PC-3 (cell line): ENCODE data around the gene NDUFAF8. TPM values are rescaled to one million over a fixed set of nuclear protein-coding genes. Genes with fewer than 3 reads are reported as not detected.

Experiments
- ATAC-seq: fragments of 200-7000 bp; cut with Tn5 transposase; 2 replicates; pipeline ENCODE4 v1.9.1; 2020; ENCODE audit warnings: mild to moderate bottlenecking, moderate library complexity
- Bru-seq: library from RNA; stranded (reverse); fragments of 400-500 nt; gene quantifications from one replicate; lab custom pipeline; 2021; lab: Mats Ljungman, UMichigan
- BruChase-seq, 2 experiments: library from RNA; stranded (reverse); fragments of 400-500 nt; gene quantifications; one replicate each; lab custom pipeline; 2021; lab: Mats Ljungman, UMichigan
- BruUV-seq: library from RNA; stranded (reverse); fragments of 400-500 nt; replicated peaks from 2 replicates; lab custom pipeline; 2021; lab: Mats Ljungman, UMichigan
- CTCF ChIA-PET: fragments of 300-600 bp; sonication (Branson Sonifier 250); formaldehyde crosslinking; loops from one replicate; lab custom pipeline; 2022; ENCODE audit warnings: antibody characterized with exemption; lab: Charles Lee
- POLR2A ChIA-PET: fragments of 300-600 bp; sonication (Branson Sonifier 250); formaldehyde crosslinking; loops from one replicate; lab custom pipeline; 2022; ENCODE audit warnings: antibody characterized with exemption; ENCODE audit not compliant: unreplicated experiment; lab: Charles Lee
- DNase-seq: peaks from one replicate; pipeline ENCODE4 v3.0.0-alpha.2; 2015
- H2AFZ ChIP-seq: fragments of 300-600 bp; sonication (generic); 2 replicates; pipeline ENCODE4 v1.6.0; 2016; ENCODE audit warnings: antibody characterized with exemption, low read length
- H3F3A ChIP-seq: fragments of 300-600 bp; sonication (generic); one replicate; pipeline ENCODE4 v1.6.0; 2017; ENCODE audit warnings: antibody characterized with exemption, low read length, control low read depth, mild to moderate bottlenecking; ENCODE audit not compliant: unreplicated experiment
- H3K27ac ChIP-seq: fragments of 300-600 bp; sonication (generic); 2 replicates; pipeline ENCODE4 v1.5.1; 2016; ENCODE audit warnings: mild to moderate bottlenecking, low read length
- H3K27me3 ChIP-seq: fragments of 300-600 bp; sonication (generic); 2 replicates; pipeline ENCODE4 v1.6.1; 2016; ENCODE audit warnings: low read length, mixed read lengths
- H3K36me3 ChIP-seq: fragments of 300-600 bp; sonication (generic); 2 replicates; pipeline ENCODE4 v1.6.1; 2016; ENCODE audit warnings: low read depth, mixed run types, low read length, mixed read lengths
- H3K4me1 ChIP-seq: fragments of 300-600 bp; sonication (generic); 2 replicates; pipeline ENCODE4 v1.5.1; 2016; ENCODE audit warnings: low read length; ENCODE audit not compliant: insufficient read depth
- H3K4me2 ChIP-seq: fragments of 300-600 bp; sonication (generic); 2 replicates; pipeline ENCODE4 v1.6.0; 2016; ENCODE audit warnings: low read length
- H3K4me3 ChIP-seq: fragments of 300-600 bp; sonication (generic); 2 replicates; pipeline ENCODE4 v1.5.1; 2016; ENCODE audit warnings: mild to moderate bottlenecking, low read length, mixed read lengths
- H3K79me2 ChIP-seq: fragments of 300-600 bp; sonication (generic); 2 replicates; pipeline ENCODE4 v1.6.1; 2017; ENCODE audit warnings: low read length, mixed read lengths
- H3K9ac ChIP-seq: fragments of 300-600 bp; sonication (generic); 2 replicates; pipeline ENCODE4 v1.6.0; 2016; ENCODE audit warnings: mild to moderate bottlenecking, low read length
- H3K9me2 ChIP-seq: fragments of 300-600 bp; sonication (generic); replicated peaks from 2 replicates; pipeline ENCODE4 v1.6.1; 2016; ENCODE audit warnings: mixed run types, low read length, mixed read lengths
- H3K9me3 ChIP-seq: fragments of 300-600 bp; sonication (generic); 2 replicates; pipeline ENCODE4 v1.6.1; 2016; ENCODE audit warnings: low read length, mixed read lengths
- H4K20me1 ChIP-seq: fragments of 300-600 bp; sonication (generic); 2 replicates; pipeline ENCODE4 v1.6.1; 2016; ENCODE audit warnings: low read length, mixed read lengths
- CTCF ChIP-seq: fragments of 300-600 bp; sonication (generic); conservative IDR thresholded peaks from 2 replicates; pipeline ENCODE4 v1.5.1; 2017; ENCODE audit warnings: antibody characterized with exemption, low read depth, mild to moderate bottlenecking, low read length
- EZH2 ChIP-seq: fragments of 300-600 bp; sonication (generic); IDR thresholded peaks from one replicate; pipeline ENCODE4 v1.6.1; 2017; ENCODE audit warnings: antibody characterized with exemption, mild to moderate bottlenecking, low read length; ENCODE audit not compliant: unreplicated experiment
- EZH2phosphoT487 ChIP-seq: fragments of 300-600 bp; sonication (generic); IDR thresholded peaks from 2 replicates; pipeline ENCODE4 v1.6.1; 2018; ENCODE audit warnings: mild to moderate bottlenecking, antibody characterized with exemption, low read length, borderline replicate concordance
- intact Hi-C: fragments of 100-400 bp; cut with micrococcal nuclease; formaldehyde crosslinking; loops from 2 replicates; pipeline ENCODE4 v1.9.0; 2023
- long read RNA-seq: library from polyadenylated mRNA; unstranded; transcript quantifications from one replicate; pipeline ENCODE4 v2.0.0, GENCODE V29; 2021; ENCODE audit not compliant: unreplicated experiment
- total RNA-seq: library from RNA; depleted of rRNA; stranded (reverse); fragments of >200 nt; gene quantifications from 2 replicates; pipeline ENCODE4 v1.2.3, GENCODE V29; 2014; rRNA removed

NDUFAF8 gene, protein sequence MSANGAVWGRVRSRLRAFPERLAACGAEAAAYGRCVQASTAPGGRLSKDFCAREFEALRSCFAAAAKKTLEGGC
- total RNA-seq (125 and 160 TPM in 2 replicates), Bru-seq, nascent RNA (percentile 80 among the genes with signal in this experiment), BruChase-seq, experiment 1, labeled RNA remaining after a 6-hour chase (percentile 76 among the genes with signal in this experiment), BruChase-seq, experiment 2, labeled RNA remaining after a 2-hour chase (percentile 82 among the genes with signal in this experiment)
- long read RNA-seq, transcript NDUFAF8-201 (3 exons, 615 nt): major isoform, 23 of 40 reads
- long read RNA-seq, partial matches to known transcripts: 12 of 40 reads
- long read RNA-seq, other reads (novel, unspliced or antisense): 3 of 40 reads

DNA sequence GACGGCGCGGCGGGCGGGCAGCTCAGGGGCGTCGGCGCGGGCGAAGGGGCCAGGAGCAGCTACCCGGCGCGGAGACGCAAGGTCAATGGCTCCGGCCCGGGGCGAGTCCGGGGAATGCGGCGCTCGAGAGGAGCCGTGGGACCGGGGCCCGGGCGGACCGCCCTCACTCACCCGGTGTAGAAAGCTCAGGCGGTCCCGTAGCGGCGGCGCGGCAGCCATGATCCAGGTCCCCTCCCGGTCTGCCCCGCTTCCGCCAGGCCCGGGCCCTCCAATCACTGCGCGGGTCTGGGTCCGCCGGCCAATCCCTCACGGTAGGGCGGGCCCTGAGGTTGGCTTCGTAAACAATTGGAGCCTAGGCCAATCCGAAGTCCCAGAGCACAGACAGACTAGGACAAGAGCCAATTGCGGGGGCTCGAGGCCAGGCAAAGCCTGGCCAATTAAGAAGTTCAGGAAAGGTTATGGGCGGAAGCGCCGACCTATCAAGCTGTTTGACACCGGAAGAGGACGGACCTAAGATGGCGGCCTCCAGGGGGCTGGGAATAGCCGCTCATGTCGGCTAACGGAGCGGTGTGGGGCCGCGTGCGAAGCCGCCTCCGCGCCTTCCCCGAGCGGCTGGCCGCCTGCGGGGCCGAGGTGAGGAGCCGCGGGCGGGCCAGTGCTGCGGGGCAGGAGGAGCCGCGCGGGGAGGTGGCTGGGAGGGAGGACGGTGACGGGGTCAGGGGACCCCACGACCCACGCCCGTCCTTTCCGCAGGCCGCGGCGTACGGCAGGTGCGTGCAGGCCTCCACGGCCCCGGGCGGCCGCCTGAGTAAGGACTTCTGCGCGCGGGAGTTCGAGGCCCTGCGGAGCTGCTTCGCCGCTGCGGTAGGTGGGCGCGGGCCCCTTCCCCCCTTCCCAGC is at the start of gene NDUFAF8, which contains the start of gene TEPSIN:
Gene NDUFAF8, plus strand, starts transcription at position 504 of the 899 bp plus-strand sequence. Its CDS starts 46 bp downstream, at position 550.
Gene TEPSIN, minus strand, starts transcription at position 241 of the 899 bp plus-strand sequence. Its CDS starts 22 bp downstream, at position 219.
- Histone ChIP-seq H3K9ac (peak within 1 kb of the TSS; percentile 89), H3K36me3 (no peaks in the 10 kb centered on the region; the same call in 1 of the 2 replicates), H3F3A (no peaks in the 10 kb centered on the region), H3K79me2 (peaks cover 45% of the 10 kb centered on the region), H3K27me3 (no peaks in the 10 kb centered on the region), H3K27ac (peak within 1 kb of the TSS; percentile 19), H3K4me1 (peaks cover 18% of the 10 kb centered on the region; the same call in 1 of the 2 replicates), H3K9me3 (no peaks in the 10 kb centered on the region), H3K9me2 (no peaks in the 10 kb centered on the region), H2AFZ (peak within 1 kb of the TSS; percentile 79), H3K4me2 (peak within 1 kb of the TSS; percentile 97), H3K4me3 (peak within 1 kb of the TSS; percentile 77), H4K20me1 (no peaks in the 10 kb centered on the region)
- ChIA-PET CTCF (interaction anchor here (0.8 to 1.0 kb wide), 2 partner anchors 16 to 245 kb away, joined by 3 read pairs; partner anchors contain the start of gene CEP131), POLR2A (interaction anchor here (0.5 to 1.0 kb wide), 4 partner anchors 16 to 183 kb away, joined by 3 to 4 read pairs (median 3); partner anchors contain the start of gene SLC38A10)
- BruUV-seq: no TSS peak
- ATAC-seq (peak; percentile 96), DNase-seq (peak; percentile 99)
- TF ChIP-seq CTCF (no peak), EZH2phosphoT487 (no peak), EZH2 (no peak)
- intact Hi-C loops: loop anchor here (1.0 kb wide), 1 partner anchor 16 kb away; no protein-coding TSS in a partner anchor

GRCh38 chr17:81189670-81190530 is 49.2 kb upstream of the NDUFAF8 start:
- ATAC-seq: peak; percentile 57
- Histone ChIP-seq H3K9me3 (no peaks in the 10 kb centered on the region), H3K9me2 (no peaks in the 10 kb centered on the region), H3K79me2 (no peaks in the 10 kb centered on the region), H3K4me3 (no peak overlapping the region), H3K27me3 (no peaks in the 10 kb centered on the region), H2AFZ (no peak overlapping the region), H3K4me2 (no peak overlapping the region), H3K9ac (no peak overlapping the region), H3K36me3 (no peaks in the 10 kb centered on the region; the same call in 1 of the 2 replicates), H4K20me1 (no peaks in the 10 kb centered on the region), H3F3A (no peaks in the 10 kb centered on the region), H3K27ac (no peak overlapping the region), H3K4me1 (no peaks in the 10 kb centered on the region)
- POLR2A ChIA-PET: no interaction called here
- CTCF ChIA-PET: no interaction called here
- TF ChIP-seq EZH2phosphoT487 (no peak), EZH2 (no peak), CTCF (peak; percentile 34; the same call in 1 of the 2 replicates)
- no peak for DNase-seq
- BruUV-seq: no TSS peak
- intact Hi-C loops: no loop called here
